Stimulated activated CD8-positive, alpha-beta memory T cell treated with anti-CD3 and anti-CD28 coated beads, Interleukin-12 subunit alpha, Interleukin-12 subunit beta, amount 100 ng/mL, for 24 hours (primary cell): ENCODE data around the gene RGS3.
"Not testable (repeated sequence)": the region's sequence is repeated elsewhere in the genome, so short reads cannot be mapped to it uniquely, and the experiment has no call there.

Source experiments
- DNase-seq: peaks from one replicate; pipeline ENCODE4 v3.0.0-alpha.2; 2020; ENCODE audit errors: extremely low read depth

The RGS3 gene

DNA sequence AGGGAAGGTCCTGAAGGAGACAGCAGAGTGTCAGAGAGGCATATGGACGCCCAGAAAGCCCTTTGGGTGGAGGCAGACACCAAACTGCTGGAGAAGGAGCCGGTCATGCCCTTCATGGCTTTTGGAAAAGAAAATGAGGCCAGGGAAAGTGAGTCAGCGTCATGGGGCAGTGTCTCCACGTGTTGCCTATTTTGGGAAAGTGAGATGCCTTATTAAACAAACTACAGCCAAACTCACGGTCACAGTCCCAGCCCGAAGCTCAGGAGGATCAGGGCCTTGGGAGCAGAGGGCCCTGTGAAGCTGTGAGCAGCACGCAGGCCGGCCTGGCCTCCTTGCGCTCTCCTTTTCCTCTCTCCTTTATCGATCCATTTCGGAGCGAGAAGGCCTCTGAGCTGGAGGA, 25.0 kb downstream of the RGS3 start:
- DNase-seq, result no peak

DNA sequence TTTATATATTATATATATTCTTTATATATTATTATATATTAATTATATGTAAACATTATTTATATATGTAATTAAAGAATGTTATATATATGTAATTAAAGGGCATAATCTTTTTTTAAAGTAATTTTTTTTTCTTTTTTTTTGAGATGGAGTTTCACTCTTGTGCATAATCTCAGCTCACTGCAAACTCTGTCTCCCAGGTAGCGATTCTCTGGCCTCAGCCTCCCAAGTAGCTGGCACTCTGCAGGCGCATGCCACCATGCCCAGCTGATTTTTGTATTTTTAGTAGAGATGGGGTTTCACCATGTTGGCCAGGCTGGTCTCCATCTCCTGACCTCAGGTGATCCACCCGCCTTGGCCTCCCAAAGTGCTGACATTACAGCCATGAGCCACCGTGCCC, 27.6 kb downstream of the RGS3 start:
- DNase-seq, result not testable (repeated sequence)

DNA sequence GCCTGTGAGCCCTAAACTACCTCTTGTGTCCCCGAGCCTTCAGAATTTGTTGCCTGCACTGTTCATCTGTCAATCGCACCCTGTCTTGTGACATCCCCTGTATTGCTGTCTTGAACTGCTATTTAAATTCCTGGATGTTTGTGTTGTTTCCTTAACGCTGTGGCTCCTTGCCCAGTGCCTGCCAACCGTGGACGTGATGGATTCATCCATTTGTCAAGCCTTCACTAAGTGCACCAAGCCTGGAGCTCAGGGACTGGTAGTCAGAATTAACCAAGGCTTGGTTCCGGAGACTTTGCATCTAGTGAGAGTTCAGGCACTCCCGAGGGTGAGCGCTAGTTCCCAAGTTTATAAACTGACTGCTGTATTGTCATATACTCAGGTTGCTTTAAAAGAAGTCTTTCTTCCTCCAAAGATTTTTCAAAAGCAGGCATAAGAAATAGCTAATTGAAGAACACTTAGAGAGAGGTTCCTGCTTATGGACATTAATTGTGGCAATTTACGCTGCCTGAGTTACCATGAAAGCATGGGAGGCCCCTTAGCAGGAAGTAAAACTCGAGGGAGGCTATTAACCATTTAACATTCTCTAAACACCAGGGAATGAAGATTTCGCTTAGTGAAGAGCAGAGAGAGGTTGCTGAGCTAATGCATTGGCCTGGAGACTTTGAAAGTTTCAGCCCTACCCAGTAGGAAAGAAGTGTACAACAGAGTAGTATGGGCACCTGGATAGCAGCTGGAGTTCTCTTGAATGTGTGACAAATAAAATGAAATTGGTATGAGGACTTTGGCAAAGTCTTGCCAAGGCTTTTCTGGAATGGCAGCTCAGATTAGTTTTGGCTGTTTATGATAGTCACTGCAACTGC, 29.0 kb downstream of the RGS3 start:
- no peak for DNase-seq

DNA sequence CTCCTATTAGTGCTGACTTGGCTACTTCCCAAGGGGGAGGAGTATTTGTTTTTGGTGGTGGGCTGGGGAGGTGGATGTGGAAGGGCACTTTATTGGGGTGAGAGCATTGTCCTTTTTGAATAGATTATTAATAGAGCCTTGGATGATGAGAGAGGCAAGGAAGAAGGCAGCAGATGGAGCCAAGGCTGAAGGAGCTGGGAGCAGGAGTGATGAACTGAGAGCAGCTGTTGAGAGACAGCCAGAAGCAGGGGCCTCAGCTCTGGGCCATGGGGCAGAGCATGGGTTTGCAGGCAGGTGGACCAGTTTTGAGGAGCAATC, 29.6 kb downstream of the RGS3 start:
- DNase-seq, result no peak

DNA sequence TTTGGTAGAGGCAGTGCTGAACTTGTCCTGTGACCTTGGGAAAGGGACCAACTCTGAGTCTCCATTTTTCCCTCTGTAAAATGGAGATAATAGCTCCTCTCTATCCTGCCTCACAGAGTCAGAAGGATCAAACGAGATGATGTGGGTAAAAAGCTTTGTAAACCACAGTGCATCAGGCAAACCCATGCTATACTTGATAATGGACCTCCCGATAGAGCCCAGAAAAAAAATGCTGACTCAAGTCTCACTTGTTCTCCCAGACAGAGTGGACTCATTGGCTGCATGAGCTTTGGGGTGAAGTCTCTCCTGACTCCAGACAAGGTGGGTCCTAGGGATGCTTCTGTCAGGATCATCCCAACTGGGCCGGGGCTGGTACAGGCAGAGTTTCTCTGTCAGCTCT, 32.0 kb downstream of the RGS3 start:
- DNase-seq, result no peak

DNA sequence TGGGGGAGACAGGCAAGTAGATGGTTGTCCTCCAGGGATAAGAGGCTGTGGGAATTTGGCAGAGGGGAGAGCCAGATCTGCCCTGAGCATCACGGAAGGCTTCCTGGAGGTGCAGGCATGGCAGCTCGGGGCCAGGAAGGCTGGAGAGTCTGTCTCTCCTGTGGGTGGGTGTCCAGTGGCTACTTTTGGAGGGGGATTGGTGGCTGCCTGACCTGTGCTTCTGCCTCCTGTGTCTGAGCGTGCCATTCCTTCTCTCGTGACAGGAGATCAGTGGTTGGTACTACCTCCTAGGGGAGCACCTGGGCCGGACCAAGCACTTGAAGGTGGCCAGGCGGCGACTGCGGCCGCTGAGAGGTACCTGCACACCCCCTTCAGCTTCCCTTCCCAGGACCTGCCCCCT, 33.5 kb downstream of the RGS3 start:
- DNase-seq, result no peak

DNA sequence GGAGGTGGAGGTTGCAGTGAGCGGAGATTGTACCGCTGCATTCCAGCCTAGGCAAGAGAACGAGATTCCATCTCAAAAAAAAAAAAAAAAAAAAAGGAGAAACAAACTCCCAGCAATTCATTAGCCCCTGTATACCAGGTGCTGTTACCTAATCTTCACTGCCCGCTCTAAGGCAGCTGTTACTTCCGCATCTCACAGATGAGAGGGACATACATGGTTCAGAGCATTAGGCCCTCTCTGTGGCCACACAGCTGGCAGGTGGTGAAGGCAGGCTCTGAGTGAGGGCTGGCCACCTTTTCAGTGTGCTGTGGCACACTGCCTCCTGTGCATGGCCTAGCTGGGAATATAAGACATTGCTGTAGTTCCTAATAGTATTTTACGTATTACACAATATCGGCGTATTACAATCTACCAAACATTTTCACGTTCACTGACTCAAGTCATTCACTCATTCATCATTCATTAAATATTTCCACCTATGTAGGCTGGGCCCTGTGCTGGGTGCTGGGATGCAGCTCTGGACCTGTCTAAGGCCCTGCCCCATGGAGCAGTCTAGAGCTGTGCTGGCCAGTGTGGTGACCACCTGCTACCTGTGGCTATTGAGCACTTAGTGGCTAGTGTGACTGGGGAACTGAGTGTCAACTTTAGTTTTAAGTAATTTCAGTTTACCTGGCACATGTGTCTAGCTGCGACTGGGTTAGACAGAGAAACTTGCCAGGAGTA, 35.8 kb downstream of the RGS3 start:
- no peak for DNase-seq

DNA sequence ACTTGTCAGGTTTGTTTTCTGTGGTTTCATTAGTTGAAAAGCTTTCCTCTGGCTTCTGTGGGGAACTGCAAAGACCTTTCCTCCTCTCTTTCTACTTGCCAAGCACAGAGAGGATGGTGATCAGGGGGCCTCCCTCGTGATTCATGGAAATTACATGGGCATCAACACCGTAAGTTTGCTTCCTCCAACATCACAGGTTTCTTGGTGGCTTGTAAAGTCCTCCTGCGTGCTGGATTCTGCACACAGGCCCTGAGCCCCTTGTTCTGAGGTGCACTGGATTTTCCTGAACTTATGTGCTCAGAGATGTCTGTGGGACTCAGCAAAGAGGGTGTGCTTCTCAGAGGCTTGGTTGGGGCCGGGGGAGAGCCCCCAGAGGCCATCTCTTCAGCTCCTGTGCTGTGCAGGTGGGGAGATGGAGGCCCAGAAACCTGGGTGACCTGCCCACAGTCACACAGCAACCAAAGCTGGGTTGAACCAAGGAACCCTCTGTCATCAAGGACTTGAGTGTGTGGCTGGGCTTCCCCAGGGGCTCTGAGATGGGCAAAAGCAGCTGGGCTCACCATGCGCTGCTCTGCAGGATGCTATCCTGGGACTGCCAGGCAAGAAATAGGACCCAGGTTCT, 36.5 kb downstream of the RGS3 start:
- no peak for DNase-seq

DNA sequence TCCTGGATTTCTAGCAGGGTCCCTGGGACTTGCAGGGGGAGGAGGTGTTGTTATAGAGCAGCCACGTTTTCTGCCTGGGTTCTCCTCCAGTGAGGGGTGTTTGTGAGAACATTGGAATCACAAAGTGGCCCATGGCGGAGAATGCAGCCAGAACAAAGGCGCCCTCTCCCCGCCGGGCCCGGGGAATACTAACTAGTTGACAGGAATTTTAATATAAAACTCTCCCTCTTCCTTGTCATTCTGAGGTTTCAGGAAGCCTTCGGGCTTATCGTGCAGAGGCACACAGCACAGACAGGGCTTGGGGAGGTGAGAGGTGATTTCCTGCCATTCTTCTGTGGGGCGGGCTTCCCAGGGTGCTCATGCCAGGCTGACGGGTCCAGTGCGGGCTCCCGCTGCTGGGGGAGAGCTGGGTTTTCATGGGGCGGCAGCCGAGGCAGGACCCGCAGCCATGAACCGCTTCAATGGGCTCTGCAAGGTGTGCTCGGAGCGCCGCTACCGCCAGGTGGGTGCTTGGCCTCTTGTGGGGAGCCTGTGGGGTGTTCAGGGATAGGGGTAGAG, 37.7 kb downstream of the RGS3 start:
- DNase-seq, result no peak

DNA sequence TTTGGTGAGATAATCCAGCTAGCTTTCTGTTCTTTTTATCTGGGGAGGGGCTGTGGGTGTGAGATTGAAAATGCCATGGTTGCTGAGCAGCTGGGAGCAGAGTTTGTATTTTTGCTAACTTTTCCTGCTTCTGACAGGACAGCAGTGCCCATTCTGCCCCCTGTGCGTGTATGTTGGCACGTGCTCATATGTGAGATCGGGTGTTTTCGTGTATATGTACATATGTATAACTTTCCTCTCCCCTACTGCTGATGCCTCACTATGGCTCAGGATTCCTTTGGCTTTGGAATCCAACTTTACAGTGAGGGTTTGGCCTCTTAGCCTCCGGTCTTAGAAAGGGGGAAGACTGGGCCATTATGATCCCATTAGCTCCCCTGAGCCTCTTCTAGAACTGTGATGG, 38.3 kb downstream of the RGS3 start:
- no peak for DNase-seq

DNA sequence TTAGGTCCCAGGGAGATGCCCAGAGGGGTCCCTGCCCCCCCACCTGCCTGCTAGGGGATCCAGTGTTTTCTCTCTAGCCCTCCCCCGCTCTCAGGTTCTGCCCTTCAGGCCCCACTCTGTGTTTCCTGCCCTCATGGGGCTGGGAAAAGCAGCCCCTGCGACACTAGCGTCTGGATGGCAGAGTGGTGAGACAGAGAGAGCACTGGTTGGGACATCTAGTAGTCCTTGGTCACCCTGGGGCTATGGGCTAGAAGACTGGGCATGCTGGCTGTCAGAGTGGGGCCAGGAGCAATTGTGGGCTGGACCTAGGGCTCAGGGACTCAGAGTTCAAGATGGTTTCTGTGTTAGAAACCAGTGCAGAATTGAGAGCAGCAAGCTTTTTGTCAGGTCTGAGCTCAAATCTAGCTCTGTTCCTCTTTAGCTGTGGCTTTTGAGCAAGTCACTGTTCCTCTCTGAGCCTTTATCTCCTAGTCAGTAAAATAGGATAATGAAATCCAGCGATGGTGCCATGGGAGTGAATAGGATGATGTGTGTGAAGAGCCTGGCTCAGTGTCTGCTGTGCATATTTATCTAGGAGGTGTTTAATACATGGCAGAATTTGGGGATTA, 39.0 kb downstream of the RGS3 start:
- DNase-seq, result no peak

DNA sequence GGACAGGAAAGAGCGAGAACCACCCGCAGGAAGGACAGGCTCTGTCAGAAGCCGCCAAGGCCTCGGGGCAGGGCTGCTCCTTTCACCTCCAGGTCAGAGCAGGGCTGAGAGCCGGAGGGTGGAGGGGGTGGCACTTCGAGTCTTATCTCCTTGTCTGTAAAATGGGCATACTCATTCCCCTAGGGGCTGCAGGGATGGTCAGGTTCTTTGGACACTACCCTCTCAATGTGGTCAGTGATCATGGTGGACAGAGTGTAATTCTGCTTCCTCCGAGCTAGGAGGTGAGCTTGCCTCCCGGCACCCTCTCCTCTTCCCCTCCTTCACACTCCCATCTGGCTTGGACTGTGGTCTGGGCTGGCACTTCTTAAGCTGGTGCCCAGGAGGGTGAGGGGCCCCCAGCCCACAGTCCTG, 39.6 kb downstream of the RGS3 start:
- no peak for DNase-seq

DNA sequence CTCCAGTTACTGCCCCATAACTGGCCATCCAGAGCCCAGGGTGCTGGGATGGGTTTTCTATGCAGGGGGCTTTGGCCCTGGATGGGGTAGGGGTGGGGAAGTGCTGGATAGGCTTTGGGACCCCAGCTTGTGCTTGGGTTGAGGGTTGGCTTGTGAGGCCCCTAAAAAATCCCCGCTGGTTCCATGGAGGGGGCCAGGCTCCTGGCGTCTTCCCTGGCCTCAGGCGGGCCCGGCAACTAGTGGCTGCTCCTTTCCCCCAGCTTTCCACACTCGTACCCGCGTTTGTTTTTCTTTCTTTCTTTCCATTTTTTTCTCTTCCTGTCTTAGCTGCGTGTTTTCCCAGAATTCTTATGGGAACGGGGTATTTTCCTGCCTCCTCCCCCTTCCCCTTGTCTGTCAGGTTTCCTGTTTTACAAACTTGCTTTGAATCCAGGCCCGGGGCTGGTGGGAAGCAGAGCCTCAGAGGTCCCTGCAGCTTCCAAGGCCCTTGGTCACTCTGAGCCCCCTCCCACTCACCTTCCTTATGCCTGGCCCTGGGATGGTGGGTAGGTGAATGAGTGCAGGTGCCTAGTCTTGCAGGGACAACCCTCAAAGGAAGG, 40.2 kb downstream of the RGS3 start:
- DNase-seq, result no peak

DNA sequence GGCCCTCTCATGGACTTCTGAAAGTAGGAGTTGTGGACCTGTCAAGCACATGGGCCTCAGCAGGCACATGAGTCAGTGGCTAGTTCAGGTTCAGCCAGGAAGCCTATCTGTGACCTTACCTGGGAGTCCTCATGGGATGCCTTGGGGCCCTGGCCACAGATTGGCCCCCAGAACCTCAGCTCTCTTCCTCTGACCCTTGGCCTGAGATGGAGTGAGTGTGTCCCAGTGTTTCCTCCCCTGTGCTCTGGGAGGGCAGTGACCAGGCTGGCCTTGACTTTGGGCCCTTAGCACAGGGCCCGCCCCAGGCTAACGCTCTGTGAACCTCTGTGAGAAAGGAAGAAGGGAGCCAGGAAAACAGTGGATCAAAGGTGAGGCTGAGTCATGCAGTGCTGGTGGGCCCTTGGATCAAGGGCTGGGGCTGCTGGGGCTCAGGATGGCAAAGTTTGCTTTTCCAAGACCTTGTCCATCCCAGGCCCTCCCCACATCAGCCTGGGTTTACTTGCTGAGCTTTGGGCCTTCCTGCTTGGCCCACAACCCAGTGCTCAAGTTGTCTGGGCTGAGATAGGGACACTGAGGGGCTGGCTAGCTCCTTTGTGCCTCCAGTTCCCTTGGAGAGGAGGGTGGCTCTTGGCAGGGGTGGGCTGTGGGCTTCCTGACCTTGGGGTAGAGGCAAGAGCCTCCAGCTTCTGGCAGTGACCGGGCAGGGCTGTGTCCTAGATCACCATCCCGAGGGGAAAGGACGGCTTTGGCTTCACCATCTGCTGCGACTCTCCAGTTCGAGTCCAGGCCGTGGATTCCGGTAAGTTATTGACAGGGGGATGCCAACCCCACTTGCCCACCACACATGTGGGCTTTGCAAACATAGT, 41.4 kb downstream of the RGS3 start:
- no peak for DNase-seq

DNA sequence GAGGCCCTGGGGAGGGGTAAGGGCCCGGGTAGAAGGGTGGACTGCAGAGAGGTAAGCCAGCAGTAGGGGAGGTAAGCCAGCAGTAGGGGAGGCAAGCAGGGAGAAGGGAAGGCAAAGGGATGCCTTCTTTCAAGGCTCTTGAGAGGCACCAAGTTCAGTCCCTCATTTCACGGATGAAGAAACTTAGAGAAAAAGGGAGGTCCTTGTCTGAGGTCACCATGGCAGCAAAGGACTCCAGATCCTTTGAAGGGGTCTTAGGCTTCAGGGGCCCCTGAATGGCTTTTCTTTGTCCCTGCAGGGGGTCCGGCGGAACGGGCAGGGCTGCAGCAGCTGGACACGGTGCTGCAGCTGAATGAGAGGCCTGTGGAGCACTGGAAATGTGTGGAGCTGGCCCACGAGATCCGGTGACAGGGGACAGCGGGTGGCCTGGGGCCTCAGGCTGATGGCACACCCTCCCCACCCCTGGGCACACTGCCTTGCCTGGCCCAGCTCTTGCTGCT, 42.6 kb downstream of the RGS3 start:
- no peak for DNase-seq

DNA sequence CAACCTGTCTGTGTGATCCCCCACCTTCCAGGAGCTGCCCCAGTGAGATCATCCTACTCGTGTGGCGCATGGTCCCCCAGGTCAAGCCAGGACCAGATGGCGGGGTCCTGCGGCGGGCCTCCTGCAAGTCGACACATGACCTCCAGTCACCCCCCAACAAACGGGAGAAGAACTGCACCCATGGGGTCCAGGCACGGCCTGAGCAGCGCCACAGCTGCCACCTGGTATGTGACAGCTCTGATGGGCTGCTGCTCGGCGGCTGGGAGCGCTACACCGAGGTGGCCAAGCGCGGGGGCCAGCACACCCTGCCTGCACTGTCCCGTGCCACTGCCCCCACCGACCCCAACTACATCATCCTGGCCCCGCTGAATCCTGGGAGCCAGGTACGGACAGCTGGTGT, 43.7 kb downstream of the RGS3 start:
- no peak for DNase-seq

DNA sequence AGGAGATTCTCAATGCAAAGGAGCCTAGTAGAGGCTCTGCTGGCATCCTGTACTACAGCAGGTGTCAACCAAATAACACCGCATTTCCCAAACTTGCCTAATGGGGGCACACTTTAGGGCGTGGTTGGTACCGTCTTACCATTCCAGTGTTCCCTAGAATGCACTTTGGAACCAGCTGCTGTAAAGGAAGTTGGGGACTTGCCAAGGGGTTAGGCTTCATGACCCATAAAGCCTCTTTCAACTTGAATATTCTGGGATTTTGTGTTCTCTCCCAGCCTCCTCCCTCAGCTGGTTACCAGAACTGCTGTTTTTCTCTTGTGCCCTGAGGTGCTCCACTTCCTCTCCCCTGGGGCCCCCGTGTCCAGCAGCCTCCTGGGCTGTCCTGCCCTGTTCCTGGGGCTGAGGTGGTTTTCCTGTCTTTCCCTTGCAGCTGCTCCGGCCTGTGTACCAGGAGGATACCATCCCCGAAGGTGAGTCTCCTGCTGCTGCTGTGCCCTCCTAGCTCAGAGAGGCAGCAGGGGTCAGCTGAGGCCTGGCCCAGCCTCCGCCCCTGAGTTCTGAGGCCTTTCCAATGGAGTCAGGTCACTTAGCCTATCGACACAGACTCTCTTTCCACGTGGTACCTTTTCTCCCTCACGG, 44.7 kb downstream of the RGS3 start:
- DNase-seq, result no peak

DNA sequence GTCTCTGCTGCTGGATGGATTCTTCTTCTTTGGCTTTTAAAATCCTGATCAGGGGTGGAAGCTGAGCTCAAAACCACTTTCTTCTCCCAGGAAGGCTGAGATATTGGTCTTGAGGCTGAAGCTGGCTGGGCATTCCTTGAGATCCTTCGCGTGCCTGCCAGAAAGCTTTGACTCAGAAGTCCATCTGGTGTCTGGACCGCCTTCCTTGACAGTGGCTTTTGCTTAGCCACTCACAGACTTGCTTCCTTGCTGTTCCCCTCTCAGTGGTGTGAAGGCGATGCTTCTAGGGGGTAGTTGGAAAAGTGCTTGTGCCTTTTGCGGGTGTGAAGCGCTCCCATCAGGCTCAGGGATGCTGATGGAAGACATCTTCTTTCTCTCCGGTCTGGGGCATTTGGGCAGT, 45.9 kb downstream of the RGS3 start:
- DNase-seq, result no peak

DNA sequence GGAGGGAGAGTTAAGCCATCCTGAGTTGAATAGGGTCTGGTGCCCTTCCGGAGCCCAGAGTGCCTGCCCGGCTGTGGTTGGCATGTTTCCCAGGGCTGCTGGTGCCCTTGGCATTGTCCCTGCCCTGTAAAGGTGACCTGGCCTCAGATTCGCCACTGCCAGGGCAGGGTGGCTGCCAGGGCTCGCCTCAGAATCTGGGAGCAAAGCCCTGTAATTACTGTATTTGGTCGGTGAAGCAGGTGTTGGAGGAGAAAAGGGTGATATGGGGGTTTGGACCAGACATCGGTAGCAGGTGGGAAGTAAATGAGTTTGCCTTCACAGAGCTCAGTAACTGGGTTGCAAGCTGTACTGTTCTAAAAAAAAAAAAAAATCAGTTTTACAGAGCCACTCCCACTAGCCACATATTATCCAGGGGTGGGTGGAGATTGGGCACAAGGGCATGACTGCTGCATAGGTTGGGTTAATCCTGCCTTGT, 47.6 kb downstream of the RGS3 start:
- DNase-seq, result no peak
